Spinal cord (tissue), 10 donors: ENCODE results near the gene DGKQ. TPM values are rescaled to one million over a fixed set of nuclear protein-coding genes. Genes with fewer than 3 reads are reported as not detected.

Experiments
- DNase-seq, 6 donors: peaks; one replicate each; pipeline versions ENCODE4 v3.0.0 to v3.0.0-alpha.2; 2013 to 2015; ENCODE audit warnings: low spot score in 6 of 6, low read depth in 4 of 6
- H3K27ac ChIP-seq: one replicate; pipeline ENCODE4 v1.5.1; 2013; ENCODE audit warnings: low read depth, low read length, control low read depth
- H3K27me3 ChIP-seq: one replicate; pipeline ENCODE4 v1.6.1; 2013; ENCODE audit warnings: low read length; ENCODE audit not compliant: control insufficient read depth, insufficient read depth
- H3K36me3 ChIP-seq: one replicate; pipeline ENCODE4 v1.6.1; 2013; ENCODE audit warnings: low read length; ENCODE audit not compliant: control insufficient read depth, insufficient read depth
- H3K4me1 ChIP-seq: one replicate; pipeline ENCODE4 v1.6.1; 2013; ENCODE audit warnings: low read length; ENCODE audit not compliant: control insufficient read depth, insufficient read depth
- H3K4me3 ChIP-seq: one replicate; pipeline ENCODE4 v1.5.1; 2013; ENCODE audit warnings: low read depth, low read length, control low read depth
- H3K9me3 ChIP-seq: one replicate; pipeline ENCODE4 v1.6.1; 2013; ENCODE audit warnings: low read length; ENCODE audit not compliant: control insufficient read depth, insufficient read depth
- WGBS: methylation state at CpG from one replicate; pipeline ENCODE4 v1.1.5; 2013; ENCODE audit warnings: missing lambda C conversion rate; ENCODE audit not compliant: insufficient coverage; 5-methylcytosine and 5-hydroxymethylcytosine counted together
- polyA plus RNA-seq, 2 donors: library from polyadenylated mRNA; unstranded; fragments of 120-200 nt; gene quantifications; one replicate each; pipeline ENCODE4 v1.2.1, GENCODE V29; 2013; ENCODE audit not compliant: insufficient read length in 2 of 2
- total RNA-seq, 2 donors: library from RNA; depleted of rRNA in 1 of 2; stranded (reverse); fragments of 120-200 nt in 1 of 2; fragments of >200 nt in 1 of 2; gene quantifications; one replicate each; pipeline versions ENCODE4 v1.2.3 to v1.2.4, GENCODE V29; 2013 to 2014
- donor health status: healthy.

The DGKQ gene
- total and polyA plus RNA-seq, 4 donors = 10.4 to 28.4 (median 18.4) TPM

GRCh38 chr4:968221-968620, 5.1 kb downstream of the DGKQ start:
- Histone ChIP-seq H3K36me3 (peaks cover 72% of the 10 kb centered on the region), H3K27me3 (peaks cover 7% of the 10 kb centered on the region), H3K9me3 (no peaks in the 10 kb centered on the region), H3K4me3 (no peak overlapping the region), H3K4me1 (peaks cover 37% of the 10 kb centered on the region), H3K27ac (no peak overlapping the region)
- no peak for DNase-seq
- 11% methylated on average over 19 of the region's 24 CpGs for WGBS

DNA sequence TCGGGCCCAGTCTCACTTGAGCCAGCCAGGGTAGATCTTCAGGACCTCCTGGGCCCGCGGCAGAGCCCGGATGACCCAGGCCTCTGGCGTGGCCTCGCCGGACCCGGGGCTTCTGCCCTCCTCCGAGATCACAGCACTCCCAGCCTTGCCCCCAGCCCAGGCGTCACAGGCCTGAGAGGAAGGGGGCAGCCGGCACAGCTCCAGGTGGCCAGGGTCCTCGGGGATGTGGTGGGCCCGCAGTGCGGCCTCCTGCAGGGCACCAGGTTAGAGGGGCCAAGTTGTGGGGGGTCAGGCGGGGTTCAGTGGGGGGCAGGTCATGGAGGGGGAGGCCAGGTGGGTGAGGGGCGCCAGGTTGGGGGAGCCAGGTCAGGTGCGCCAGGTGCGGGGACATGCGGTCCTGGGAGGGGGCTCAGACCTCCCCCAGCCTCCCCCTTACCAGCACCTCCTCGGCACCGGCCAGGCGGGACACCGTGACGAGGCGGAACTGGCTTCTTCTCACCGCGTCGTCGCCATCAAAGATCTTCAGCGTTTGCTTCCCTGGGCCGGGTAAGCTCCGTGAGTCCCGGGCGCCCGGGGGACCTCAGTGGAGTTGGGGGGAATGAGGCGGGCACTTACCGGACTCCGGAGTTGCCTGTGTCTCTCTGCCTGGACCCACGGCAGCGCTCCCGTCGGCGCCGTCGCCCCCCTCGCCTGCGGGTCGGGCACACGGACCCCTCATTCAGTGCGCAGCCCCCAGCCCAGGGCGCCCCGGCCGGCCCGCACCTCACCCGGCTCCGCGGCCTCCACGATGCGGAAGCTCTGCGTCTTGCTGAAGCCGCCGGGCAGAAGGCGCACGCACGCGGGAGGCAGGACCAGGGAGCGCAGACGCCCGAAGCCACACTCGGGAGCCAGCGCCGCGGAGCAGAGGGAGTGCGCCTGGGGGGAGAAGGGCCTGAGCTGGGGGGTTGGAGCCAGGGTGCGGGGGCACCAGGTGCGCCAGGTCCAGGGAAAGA, 6.0 kb downstream of the DGKQ start:
- peak in 1 of 6 donors; percentile 29 for DNase-seq
- 23% methylated on average over 65 of the region's 76 CpGs for WGBS
- no peak overlapping the region for H3K4me3 ChIP-seq

GRCh38 chr4:966266-967112, 6.9 kb downstream of the DGKQ start:
- Histone ChIP-seq H3K27ac (no peak overlapping the region), H3K4me3 (no peak overlapping the region), H3K9me3 (no peaks in the 10 kb centered on the region), H3K36me3 (peaks cover 85% of the 10 kb centered on the region), H3K4me1 (peaks cover 23% of the 10 kb centered on the region), H3K27me3 (peaks cover 7% of the 10 kb centered on the region)
- WGBS = 88% methylated on average over 44 of the region's 48 CpGs
- DNase-seq = no peak

More for the DNA sequence above, 6.0 kb downstream of the DGKQ start:
- no peak overlapping the region for H3K27ac ChIP-seq
- peaks cover 7% of the 10 kb centered on the region for H3K27me3 ChIP-seq
- no peaks in the 10 kb centered on the region for H3K9me3 ChIP-seq
- H3K4me1 ChIP-seq = peaks cover 32% of the 10 kb centered on the region
- H3K36me3 ChIP-seq = peaks cover 80% of the 10 kb centered on the region

GRCh38 chr4:965766-966134, 7.6 kb downstream of the DGKQ start:
- 87% methylated on average over 21 of the region's 21 CpGs for WGBS
- Histone ChIP-seq H3K9me3 (no peaks in the 10 kb centered on the region), H3K27ac (no peak overlapping the region), H3K27me3 (peaks cover 7% of the 10 kb centered on the region), H3K4me1 (peaks cover 16% of the 10 kb centered on the region), H3K4me3 (no peak overlapping the region), H3K36me3 (peaks cover 85% of the 10 kb centered on the region)
- no peak for DNase-seq

- peaks cover 90% of the 10 kb centered on the region for H3K36me3 ChIP-seq
Measured at GRCh38 chr4:965048-965765, 8.2 kb downstream of the DGKQ start.

DNA sequence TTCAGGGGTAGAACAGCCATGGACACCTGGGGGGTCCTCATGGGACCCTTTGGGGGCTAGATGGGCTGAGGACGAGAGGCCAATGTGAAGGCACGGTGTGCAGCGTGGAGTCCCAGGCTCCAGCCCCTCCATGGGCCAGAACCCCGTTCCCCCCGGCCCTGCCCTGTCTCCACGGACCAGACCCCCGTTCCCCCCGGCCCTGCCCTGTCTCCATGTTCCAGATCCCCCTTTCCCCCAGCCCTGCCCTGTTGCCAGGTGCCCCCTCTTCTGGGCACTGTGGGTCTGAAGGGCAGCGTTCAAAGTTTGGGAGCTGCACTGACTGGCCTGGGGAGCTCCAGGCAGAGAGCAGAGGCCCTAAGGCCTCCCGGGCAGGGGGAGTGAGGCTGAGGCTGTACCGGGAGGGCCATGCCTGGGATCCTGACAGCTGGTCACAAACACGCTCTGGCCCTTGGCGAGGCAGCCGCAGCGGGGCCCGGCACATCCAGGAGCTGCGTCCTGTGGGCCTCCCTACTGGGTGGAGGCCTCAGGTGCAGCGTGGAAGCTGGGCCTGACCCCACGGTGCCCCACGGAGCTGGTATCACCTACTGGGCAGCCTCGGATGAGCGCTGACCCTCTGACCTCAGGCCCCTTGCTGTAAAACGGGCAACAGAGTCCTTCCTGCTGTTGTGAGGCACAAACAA, 8.9 kb downstream of the DGKQ start:
- Histone ChIP-seq H3K27me3 (peaks cover 7% of the 10 kb centered on the region), H3K27ac (no peak overlapping the region), H3K4me3 (no peak overlapping the region), H3K9me3 (no peaks in the 10 kb centered on the region), H3K4me1 (peaks cover 13% of the 10 kb centered on the region), H3K36me3 (peaks cover 92% of the 10 kb centered on the region)
- DNase-seq = no peak
- 84% methylated on average over 23 of the region's 23 CpGs for WGBS

More at GRCh38 chr4:965048-965765, 8.2 kb downstream of the DGKQ start:
- no peak overlapping the region for H3K4me3 ChIP-seq
- H3K27me3 ChIP-seq = peaks cover 7% of the 10 kb centered on the region
- H3K9me3 ChIP-seq = no peaks in the 10 kb centered on the region
- 88% methylated on average over 25 of the region's 26 CpGs for WGBS
- DNase-seq = no peak
- peaks cover 13% of the 10 kb centered on the region for H3K4me1 ChIP-seq
- H3K27ac ChIP-seq = no peak overlapping the region

GRCh38 chr4:963276-964225, 9.8 kb downstream of the DGKQ start:
- H3K9me3 ChIP-seq = no peaks in the 10 kb centered on the region
- H3K4me3 ChIP-seq = no peak overlapping the region
- DNase-seq = no peak
- 91% methylated on average over 35 of the region's 39 CpGs for WGBS
- H3K27ac ChIP-seq = no peak overlapping the region
- peaks cover 11% of the 10 kb centered on the region for H3K4me1 ChIP-seq
- peaks cover 4% of the 10 kb centered on the region for H3K27me3 ChIP-seq
- peaks cover 95% of the 10 kb centered on the region for H3K36me3 ChIP-seq
